Measurements from ENCODE around the gene EFL1.
"Not testable (repeated sequence)": the region's sequence is repeated elsewhere in the genome, so short reads cannot be mapped to it uniquely, and the experiment has no call there.

The EFL1 gene

GRCh38 chr15:82195818-82196217 is 66.7 kb downstream of the EFL1 start:
- DNase-seq: not testable (repeated sequence)

- DNase-seq: not testable (repeated sequence)
Measured at GRCh38 chr15:82194488-82194887, 68.0 kb downstream of the EFL1 start.

- not testable (repeated sequence) for DNase-seq
Measured at GRCh38 chr15:82193435-82193834, 69.1 kb downstream of the EFL1 start.

- not testable (repeated sequence) for DNase-seq
Measured at GRCh38 chr15:82192394-82192793, 70.1 kb downstream of the EFL1 start.

GRCh38 chr15:82186719-82187406 is 75.7 kb downstream of the EFL1 start:
- no peak for DNase-seq

- DNase-seq: no peak
Measured at GRCh38 chr15:82186161-82186560, 76.4 kb downstream of the EFL1 start.

GRCh38 chr15:82184776-82185175 is 77.8 kb downstream of the EFL1 start:
- no peak for DNase-seq

- no peak for DNase-seq
Measured at GRCh38 chr15:82184355-82184754, 78.2 kb downstream of the EFL1 start.

- no peak for DNase-seq
Measured at GRCh38 chr15:82183121-82184031, 79.2 kb downstream of the EFL1 start.

- no peak for DNase-seq
Measured at GRCh38 chr15:82181371-82181770, 81.2 kb downstream of the EFL1 start.

GRCh38 chr15:82178061-82178460 is 84.5 kb downstream of the EFL1 start:
- DNase-seq: no peak

GRCh38 chr15:82177291-82178010 is 85.1 kb downstream of the EFL1 start:
- no peak for DNase-seq

- no peak for DNase-seq
Measured at GRCh38 chr15:82176542-82176941, 86.0 kb downstream of the EFL1 start.

GRCh38 chr15:82174471-82175235 is 87.9 kb downstream of the EFL1 start:
- no peak for DNase-seq

- no peak for DNase-seq
Measured at GRCh38 chr15:82173108-82173507, 89.4 kb downstream of the EFL1 start.

- DNase-seq: no peak
Measured at GRCh38 chr15:82172506-82172905, 90.0 kb downstream of the EFL1 start.

- DNase-seq: no peak
Measured at GRCh38 chr15:82168757-82169156, 93.8 kb downstream of the EFL1 start.

GRCh38 chr15:82168296-82168695 is 94.2 kb downstream of the EFL1 start:
- no peak for DNase-seq

GRCh38 chr15:82165948-82166376 is 96.6 kb downstream of the EFL1 start:
- DNase-seq: no peak

- DNase-seq: no peak
Measured at GRCh38 chr15:82159922-82160321, 102.6 kb downstream of the EFL1 start.

- DNase-seq: no peak
Measured at GRCh38 chr15:82158811-82159210, 103.7 kb downstream of the EFL1 start.

GRCh38 chr15:82150645-82151044 is 111.9 kb downstream of the EFL1 start:
- no peak for DNase-seq
